Pulmonary artery endothelial cell (primary cell): ENCODE results near the gene LSP1. TPM values are rescaled to one million over a fixed set of nuclear protein-coding genes. Genes with fewer than 3 reads are reported as not detected.
"Not testable (repeated sequence)": the region's sequence is repeated elsewhere in the genome, so short reads cannot be mapped to it uniquely, and the experiment has no call there.

Source experiments
- DNase-seq: peaks from one replicate; pipeline ENCODE4 v3.0.0-alpha.2; 2011; ENCODE audit warnings: low read depth, low spot score
- total RNA-seq: library from RNA; depleted of rRNA; stranded (reverse); fragments of >200 nt; gene quantifications from 2 replicates; pipeline ENCODE4 v1.2.3, GENCODE V29; 2014

Gene LSP1
- total RNA-seq, 1 donor from 2014 or later, result not detected

GRCh38 chr11:1928891-1929541 lies 76.1 kb downstream of the LSP1 start:
- DNase-seq, result no peak

DNA sequence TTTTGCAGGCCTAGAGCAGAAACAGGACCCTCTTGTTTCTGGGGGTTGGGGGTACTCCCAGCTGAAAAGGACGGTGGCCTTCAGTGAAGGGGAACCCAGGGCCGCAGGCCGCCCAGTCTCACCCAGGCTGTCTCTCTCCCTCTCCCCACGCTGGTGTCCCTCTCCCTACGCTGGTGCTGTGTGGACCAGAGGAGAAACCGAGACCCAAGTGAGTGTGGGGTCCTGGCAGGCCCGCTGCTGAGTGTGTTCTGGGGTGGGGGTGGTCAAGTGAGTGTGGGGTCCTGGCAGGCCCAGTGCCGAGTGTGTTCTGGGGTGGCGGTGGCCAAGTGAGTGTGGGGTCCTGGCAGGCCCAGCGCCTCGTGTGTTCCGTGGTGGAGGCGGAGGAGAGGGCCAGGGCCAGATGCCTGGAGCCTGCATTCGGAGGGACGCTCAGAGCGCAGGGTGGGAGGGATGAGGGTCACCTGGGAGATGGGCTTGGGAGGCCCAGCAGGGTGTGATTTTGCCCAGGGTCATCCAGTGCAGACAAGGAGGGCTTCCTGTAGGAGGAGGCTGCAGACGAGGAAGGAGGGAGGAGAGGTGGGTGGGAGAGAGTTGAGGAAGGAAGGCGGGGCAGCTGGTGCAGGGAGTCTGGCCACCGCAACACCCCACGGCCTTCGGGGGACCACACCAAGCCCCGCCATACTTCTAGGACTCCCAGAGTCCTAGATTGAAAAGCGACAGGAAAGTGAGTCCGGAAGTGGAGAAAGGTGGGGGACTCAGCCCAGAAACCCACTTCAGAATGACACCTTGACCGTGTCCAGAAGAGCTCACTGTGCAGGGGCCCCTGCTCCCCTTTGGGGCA lies 77.0 kb downstream of the LSP1 start:
- no peak for DNase-seq

- DNase-seq, result no peak
Measured at GRCh38 chr11:1930462-1930830, 77.6 kb downstream of the LSP1 start.

- no peak for DNase-seq
Measured at GRCh38 chr11:1931341-1932104, 78.6 kb downstream of the LSP1 start.

DNA sequence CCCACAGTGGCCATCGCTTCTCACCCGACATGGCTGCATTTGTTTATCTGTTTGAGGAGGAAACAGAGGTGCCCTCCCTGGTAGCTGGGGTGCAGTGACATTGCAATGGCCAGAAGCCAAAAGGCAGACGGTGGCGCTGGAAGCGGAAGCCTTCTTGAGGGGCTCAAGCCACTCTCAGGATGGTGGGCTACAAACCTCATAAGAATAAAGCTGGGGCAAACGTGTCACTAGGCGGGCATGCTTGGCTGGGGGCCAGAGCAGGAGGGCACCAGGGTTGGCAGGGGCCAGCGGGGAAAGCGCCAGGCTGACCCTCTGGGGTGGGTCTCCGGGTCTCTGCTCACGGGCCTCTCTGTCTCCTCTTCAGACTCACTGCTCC lies 79.2 kb downstream of the LSP1 start:
- DNase-seq, result no peak

DNA sequence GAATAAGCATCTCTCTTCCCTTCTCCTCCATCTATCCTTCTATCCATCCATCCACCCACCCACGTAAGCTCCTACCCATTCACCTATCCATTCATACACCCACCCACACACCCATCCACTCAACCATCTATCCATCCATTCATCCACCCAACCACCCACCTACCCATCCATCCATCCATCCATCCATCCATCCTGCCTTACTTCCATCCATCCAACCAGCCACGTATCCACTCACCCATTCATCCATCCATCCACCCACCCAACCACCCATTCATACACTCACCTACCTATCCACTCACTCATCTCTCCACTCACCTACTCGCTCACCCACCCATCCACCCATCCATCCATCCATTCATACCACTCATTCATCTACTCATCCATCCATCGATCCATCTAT lies 79.8 kb downstream of the LSP1 start:
- DNase-seq, result no peak

- no peak for DNase-seq
Measured at GRCh38 chr11:1933416-1934334, 80.8 kb downstream of the LSP1 start.

- no peak for DNase-seq
Measured at GRCh38 chr11:1934335-1935155, 81.7 kb downstream of the LSP1 start.

DNA sequence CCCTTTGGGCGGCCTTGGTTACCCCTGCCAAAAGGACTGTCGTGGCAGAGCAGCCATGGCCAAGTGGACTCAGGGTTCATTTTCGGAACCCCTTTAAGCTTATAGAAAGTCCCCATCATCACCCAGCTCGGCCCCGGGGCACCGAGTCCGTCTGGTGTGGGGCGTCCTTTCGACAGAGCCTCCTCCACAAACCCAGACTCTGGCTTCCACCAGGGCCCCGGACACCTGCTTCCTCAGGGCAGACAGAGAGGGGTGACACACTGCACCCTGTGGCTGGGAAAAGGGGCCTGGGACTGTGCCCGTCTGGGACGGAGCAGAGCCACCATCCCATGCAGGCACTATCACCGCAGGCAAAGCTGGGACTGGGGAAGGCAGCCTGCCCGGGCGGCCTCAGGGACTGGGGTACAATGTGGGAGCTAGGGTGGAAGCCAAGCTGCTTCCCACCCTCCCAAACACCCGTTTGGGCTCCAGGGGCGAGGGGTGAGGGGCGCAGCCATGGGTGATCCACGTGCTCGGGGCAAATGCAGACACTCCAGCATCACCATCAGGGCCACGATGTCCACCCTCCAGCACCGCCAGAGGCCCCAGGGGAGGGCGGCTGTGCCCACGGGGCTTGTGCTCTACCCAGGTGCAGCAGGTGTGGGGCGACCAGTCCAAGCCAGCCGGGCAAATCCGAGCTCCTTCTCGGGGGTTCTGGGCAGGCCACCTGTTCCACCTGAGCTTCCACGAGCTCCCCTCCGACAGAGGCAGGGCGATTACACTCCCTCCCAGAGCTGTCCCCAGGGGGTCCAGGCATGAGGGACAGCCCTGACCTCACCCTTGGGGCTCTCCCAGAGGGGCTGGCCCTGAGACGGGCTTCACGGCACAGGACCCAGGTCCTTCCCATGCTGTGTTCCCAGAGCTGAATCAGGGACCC lies 82.5 kb downstream of the LSP1 start:
- DNase-seq, result no peak

DNA sequence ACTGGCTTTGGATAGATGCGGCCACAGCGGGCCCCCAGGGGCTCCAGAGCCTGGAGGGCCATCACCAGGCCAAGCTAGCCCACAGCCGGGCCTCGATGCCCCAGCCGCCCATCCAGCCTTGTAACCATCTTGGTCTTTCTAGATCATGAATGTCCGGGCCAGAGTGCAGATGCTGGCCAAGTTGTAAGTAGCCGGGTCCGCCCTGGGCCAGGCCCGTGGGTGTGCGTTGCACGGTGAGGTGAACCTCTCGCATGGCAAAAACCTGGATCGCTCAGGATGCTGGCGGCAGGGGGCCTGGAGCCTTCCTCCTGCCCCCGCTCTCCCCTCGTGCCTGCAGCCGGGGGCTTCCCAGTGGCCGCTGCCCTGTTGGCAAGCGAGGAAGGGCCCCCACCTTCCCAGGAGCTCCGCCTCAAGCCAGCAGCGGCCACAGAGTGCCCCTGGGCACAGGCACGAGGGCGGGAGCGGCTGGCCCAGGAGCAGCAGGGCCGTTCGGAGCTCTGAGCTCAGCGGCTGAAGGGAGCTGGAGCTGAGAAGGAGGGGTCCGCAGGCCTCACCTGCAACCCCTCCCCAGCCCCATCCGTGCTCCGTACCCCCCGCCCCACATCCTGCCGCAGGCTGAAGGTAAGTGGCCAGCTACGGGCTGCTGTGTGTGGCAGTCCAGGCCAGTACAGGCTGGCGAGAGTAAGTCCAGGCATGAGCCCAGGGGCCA lies 83.3 kb downstream of the LSP1 start:
- DNase-seq, result no peak

DNA sequence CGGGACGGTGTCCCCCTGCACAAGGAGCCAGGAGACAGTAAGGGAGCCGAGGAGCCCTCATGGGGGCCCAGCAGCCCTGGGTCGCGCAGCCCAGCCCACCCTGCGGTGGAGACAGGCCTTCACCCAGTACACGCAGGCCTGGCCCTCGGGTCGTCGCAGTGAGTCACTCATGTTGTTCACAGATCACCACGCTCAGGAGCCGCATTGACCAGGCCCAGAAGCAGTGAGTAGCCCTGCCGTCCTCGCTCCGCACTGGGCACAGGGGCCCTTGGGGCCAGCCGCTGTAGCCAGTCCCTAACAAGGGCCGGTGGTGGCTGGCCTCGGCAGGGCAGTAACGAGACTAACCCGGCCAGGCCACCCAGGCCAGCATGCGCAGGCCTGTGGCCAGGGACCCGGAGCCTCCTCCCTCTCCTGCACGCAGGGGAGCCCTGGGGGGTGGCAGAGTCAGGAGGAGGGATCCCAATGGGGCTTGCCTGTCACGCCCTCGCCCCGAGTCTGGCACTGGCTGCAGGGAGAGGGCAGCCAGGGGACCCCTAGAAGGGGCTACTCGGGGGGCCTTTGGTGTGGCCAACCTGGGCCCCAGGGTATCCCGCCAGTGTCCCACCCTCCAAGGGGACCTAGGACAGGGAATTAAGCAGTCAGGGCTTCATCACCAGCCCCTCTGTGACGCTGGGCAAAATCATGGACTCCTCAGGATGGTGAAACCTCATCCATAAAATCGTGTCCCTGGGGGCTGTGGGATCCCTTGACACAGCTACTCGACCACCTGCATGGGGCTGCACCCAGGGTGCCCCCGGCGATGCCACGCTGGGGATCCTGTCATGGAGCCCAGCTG lies 84.1 kb downstream of the LSP1 start:
- DNase-seq, result no peak

GRCh38 chr11:1937616-1938342 lies 84.9 kb downstream of the LSP1 start:
- no peak for DNase-seq

GRCh38 chr11:1938343-1939005 lies 85.6 kb downstream of the LSP1 start:
- no peak for DNase-seq

GRCh38 chr11:1939006-1939625 lies 86.2 kb downstream of the LSP1 start:
- DNase-seq, result no peak

- not testable (repeated sequence) for DNase-seq
Measured at GRCh38 chr11:1939788-1940187, 86.9 kb downstream of the LSP1 start.
